Measurements from ENCODE around the gene PWWP2B.

GRCh38 chr10:132439025-132439388 is 42.0 kb downstream of the PWWP2B start:
- TF ChIP-seq CTCF (conservative IDR thresholded peaks at IDR 0.05; ENCODE audit: low read depth in 2 of 2) (no peak), EZH2 (IDR thresholded peaks at IDR 0.05; ENCODE audit: low read depth, unreplicated experiment) (no peak), JUNB (IDR thresholded peaks at IDR 0.05; ENCODE audit: unreplicated experiment) (no peak), POLR2AphosphoS5 (IDR thresholded peaks at IDR 0.05; ENCODE audit: low read depth) (no peak), EZH2phosphoT487 (IDR thresholded peaks at IDR 0.05; ENCODE audit: unreplicated experiment) (no peak), ZNF331 (CRISPR knock-in tag; IDR thresholded peaks at IDR 0.05; ENCODE audit: low read depth) (no peak), CREB1 (CRISPR knock-in tag; IDR thresholded peaks at IDR 0.05; ENCODE audit: low read depth) (no peak), REST (IDR thresholded peaks at IDR 0.05; ENCODE audit: unreplicated experiment) (no peak), ETS1 (IDR thresholded peaks at IDR 0.05) (no peak), NANOG (IDR thresholded peaks at IDR 0.05; ENCODE audit: borderline replicate concordance) (no peak), STAT1 (IDR thresholded peaks at IDR 0.05; ENCODE audit: unreplicated experiment) (no peak), ZNF114 (CRISPR knock-in tag; IDR thresholded peaks at IDR 0.05) (no peak)
